Gastrocnemius medialis (tissue), 4 donors: Measurements from ENCODE around the gene TCF4. TPM values are rescaled to one million over a fixed set of nuclear protein-coding genes. Genes with fewer than 3 reads are reported as not detected.

ENCODE experiments used
- ATAC-seq, 2 donors: fragments of 150-250 bp; one replicate each; pipeline ENCODE4 v1.9.1; 2016
- DNase-seq, 2 donors: peaks; one replicate each; pipeline ENCODE4 v3.0.0-alpha.2; 2019
- H3K27ac ChIP-seq, 4 donors: fragments of 200-600 bp; sonication (generic); 1 replicate in 1 of 4; 2 replicates in 3 of 4; pipeline ENCODE4 v1.5.1; 2016 to 2018; ENCODE audit warnings: mild to moderate bottlenecking in 2 of 4, moderate library complexity in 1 of 4
- H3K27me3 ChIP-seq, 3 donors: fragments of 200-600 bp; sonication (generic) in 2 of 3; 1 replicate in 1 of 3; 2 replicates in 2 of 3; pipeline versions ENCODE4 v1.5.1 to v1.6.0; 2016 to 2019; ENCODE audit warnings: mild to moderate bottlenecking in 1 of 3, moderate library complexity in 1 of 3
- H3K36me3 ChIP-seq, 2 donors: fragments of 200-600 bp; sonication (generic) in 1 of 2; one replicate each; pipeline ENCODE4 v1.5.1; 2017 to 2018
- H3K4me1 ChIP-seq, 2 donors: fragments of 200-600 bp; sonication (generic) in 1 of 2; one replicate each; pipeline ENCODE4 v1.5.1; 2016 to 2017; ENCODE audit warnings: mild to moderate bottlenecking in 2 of 2
- H3K4me3 ChIP-seq, 4 donors: fragments of 200-600 bp; sonication (generic) in 3 of 4; 1 replicate in 1 of 4; 2 replicates in 3 of 4; pipeline ENCODE4 v1.5.1; 2016 to 2019; ENCODE audit warnings: mild to moderate bottlenecking in 2 of 4
- H3K9me3 ChIP-seq, 3 donors: fragments of 200-600 bp; sonication (generic) in 2 of 3; 1 replicate in 1 of 3; 2 replicates in 2 of 3; pipeline ENCODE4 v1.5.1; 2016 to 2019
- POLR2A ChIP-seq, 2 donors: fragments of 450-650 bp; IDR thresholded peaks; one replicate each; pipeline ENCODE4 v1.6.1; 2017; ENCODE audit warnings: antibody characterized with exemption in 2 of 2, mild to moderate bottlenecking in 2 of 2, moderate library complexity in 2 of 2
- in situ Hi-C, 4 donors: fragments of 200-750 bp; cut with MboI; loops; one replicate each; pipeline versions ENCODE4 v1.15.0 to v1.8.0; 2017; ENCODE audit warnings: low sequenced_read_pairs in 4 of 4
- intact Hi-C: fragments of 100-400 bp; cut with DNase I; formaldehyde crosslinking; loops from one replicate; pipeline ENCODE4 v1.15.1; 2023; ENCODE audit warnings: low total_unique reads
- total RNA-seq, 4 donors: library from RNA; depleted of rRNA; stranded (reverse); fragments of >200 nt; gene quantifications; one replicate each; pipeline versions ENCODE4 v1.1.0 to v1.2.3, GENCODE V29; 2016
- TF ChIP-seq, protein P1 (sequence below), 5 experiments: fragments of 450-650 bp in 3 of 5; fragments of 200-600 bp in 2 of 5; sonication (generic) in 2 of 5; IDR thresholded peaks in 4 of 5; conservative IDR thresholded peaks in 1 of 5; 1 replicate in 4 of 5; 2 replicates in 1 of 5; pipeline ENCODE4 v1.5.1; 2016 to 2019; ENCODE audit warnings: antibody characterized with exemption in 5 of 5, mild to moderate bottlenecking in 3 of 5, moderate library complexity in 3 of 5

Gene TCF4
- total RNA-seq, 4 donors from 2014 or later, result 40.3 to 60.6 (median 53.6) TPM

DNA sequence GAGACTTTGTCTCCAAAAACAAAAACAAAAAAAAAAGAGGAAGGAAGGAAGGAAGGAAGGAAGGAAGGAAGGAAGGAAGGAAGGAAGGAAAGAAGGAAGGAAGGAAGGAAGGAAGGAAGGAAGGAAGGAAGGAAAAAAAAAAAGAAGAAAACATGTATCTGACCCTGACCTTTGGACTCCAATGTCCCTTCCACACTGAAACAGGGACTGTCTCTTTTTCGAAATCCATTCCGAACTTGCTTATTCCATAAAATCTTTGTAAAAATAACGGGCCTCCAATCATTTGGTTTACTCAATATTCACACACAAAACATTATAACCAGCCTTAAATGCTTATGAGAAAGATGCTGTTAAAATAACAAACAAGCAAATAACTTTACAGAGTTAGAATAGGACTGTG, 225.7 kb downstream of the TCF4 start:
- Histone ChIP-seq H3K27ac (no peak overlapping the region), H3K4me3 (no peak overlapping the region), H3K4me1 (peaks cover 4 to 10% of the 10 kb centered on the region in 2 donors), H3K36me3 (no peaks in the 10 kb centered on the region), H3K27me3 (no peaks in the 10 kb centered on the region), H3K9me3 (no peaks in the 10 kb centered on the region)
- TF ChIP-seq, protein P1, sequence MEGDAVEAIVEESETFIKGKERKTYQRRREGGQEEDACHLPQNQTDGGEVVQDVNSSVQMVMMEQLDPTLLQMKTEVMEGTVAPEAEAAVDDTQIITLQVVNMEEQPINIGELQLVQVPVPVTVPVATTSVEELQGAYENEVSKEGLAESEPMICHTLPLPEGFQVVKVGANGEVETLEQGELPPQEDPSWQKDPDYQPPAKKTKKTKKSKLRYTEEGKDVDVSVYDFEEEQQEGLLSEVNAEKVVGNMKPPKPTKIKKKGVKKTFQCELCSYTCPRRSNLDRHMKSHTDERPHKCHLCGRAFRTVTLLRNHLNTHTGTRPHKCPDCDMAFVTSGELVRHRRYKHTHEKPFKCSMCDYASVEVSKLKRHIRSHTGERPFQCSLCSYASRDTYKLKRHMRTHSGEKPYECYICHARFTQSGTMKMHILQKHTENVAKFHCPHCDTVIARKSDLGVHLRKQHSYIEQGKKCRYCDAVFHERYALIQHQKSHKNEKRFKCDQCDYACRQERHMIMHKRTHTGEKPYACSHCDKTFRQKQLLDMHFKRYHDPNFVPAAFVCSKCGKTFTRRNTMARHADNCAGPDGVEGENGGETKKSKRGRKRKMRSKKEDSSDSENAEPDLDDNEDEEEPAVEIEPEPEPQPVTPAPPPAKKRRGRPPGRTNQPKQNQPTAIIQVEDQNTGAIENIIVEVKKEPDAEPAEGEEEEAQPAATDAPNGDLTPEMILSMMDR (IDR thresholded peaks at IDR 0.05 in 4 of 5, conservative IDR thresholded peaks at IDR 0.05 in 1 of 5), result no peak
- no peak for TF ChIP-seq POLR2A (IDR thresholded peaks at IDR 0.05)
- in situ Hi-C loops (no loop called here), intact Hi-C loops (no loop called here)
- no peak for DNase-seq
- ATAC-seq, result no peak

DNA sequence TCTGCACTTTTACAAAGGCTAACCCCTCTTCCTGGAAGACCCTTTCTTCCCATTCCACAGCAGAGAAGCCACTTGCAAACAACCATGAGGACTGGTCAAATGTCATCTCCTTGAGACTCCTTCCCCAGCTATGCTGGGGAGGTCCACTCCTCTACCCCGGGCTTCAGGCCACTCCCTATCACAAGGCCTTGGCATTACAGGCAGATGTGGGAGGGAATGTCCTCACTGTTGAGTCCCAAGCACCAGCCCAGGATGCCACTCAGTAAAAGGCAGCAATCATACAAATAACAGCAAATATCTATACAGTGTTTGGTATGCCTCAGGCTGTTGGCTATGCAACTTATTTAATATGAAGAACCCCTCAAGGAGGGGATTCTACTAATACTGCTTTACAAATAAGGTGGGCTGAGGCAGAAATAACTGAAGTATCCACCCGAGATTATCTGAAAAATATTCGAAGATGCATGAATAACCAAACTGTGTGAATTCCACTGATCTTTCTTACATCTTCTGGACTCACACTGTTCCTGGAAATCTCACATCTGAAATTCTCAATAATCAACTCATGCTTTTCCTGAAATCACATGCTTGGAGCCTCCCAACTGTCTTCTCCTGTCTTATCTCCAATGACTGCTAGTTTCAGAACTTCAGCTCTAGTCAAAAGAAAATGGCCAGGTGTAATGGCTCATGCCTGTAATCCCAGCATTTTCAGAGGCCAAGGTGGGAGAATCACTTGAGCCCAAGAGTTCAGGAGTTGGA, 226.3 kb downstream of the TCF4 start:
- ATAC-seq (no peak), DNase-seq (no peak)
- H3K4me1 ChIP-seq, result peaks cover 4 to 12% of the 10 kb centered on the region in 2 donors
- no peaks in the 10 kb centered on the region for H3K9me3 ChIP-seq
- no peak overlapping the region for H3K27ac ChIP-seq
- H3K27me3 ChIP-seq, result no peaks in the 10 kb centered on the region
- no peaks in the 10 kb centered on the region for H3K36me3 ChIP-seq
- TF ChIP-seq POLR2A (IDR thresholded peaks at IDR 0.05), result no peak
- TF ChIP-seq, protein P1 (IDR thresholded peaks at IDR 0.05 in 4 of 5, conservative IDR thresholded peaks at IDR 0.05 in 1 of 5), result no peak
- in situ Hi-C loops, result no loop called here
- intact Hi-C loops, result no loop called here
- H3K4me3 ChIP-seq, result no peak overlapping the region

DNA sequence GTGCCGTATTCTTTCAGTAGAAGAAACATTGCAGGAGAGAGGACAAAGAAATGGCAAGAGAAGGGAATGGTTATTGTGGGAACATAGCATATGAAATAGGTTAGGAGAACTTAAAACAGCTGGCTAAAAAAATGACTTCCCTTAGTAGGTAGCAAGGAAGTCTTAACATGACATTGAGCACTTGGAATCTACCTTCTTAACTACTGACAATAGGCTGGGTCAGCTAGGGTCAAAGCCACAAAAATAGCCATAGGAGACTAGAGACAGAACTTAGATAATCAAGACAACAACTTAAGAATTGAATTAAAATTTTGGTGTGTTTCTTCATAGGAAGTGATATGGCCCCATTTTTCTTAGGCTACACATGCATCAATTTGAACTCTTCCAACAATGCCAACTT, 227.9 kb downstream of the TCF4 start:
- ATAC-seq (no peak), DNase-seq (no peak)
- H3K27ac ChIP-seq, result no peak overlapping the region
- no peaks in the 10 kb centered on the region for H3K27me3 ChIP-seq
- intact Hi-C loops (no loop called here), in situ Hi-C loops (no loop called here)
- no peak overlapping the region for H3K4me3 ChIP-seq
- H3K36me3 ChIP-seq, result no peaks in the 10 kb centered on the region
- TF ChIP-seq POLR2A (IDR thresholded peaks at IDR 0.05), result no peak
- TF ChIP-seq, protein P1 (IDR thresholded peaks at IDR 0.05 in 4 of 5, conservative IDR thresholded peaks at IDR 0.05 in 1 of 5), result no peak
- H3K4me1 ChIP-seq, result peaks cover 8 to 20% of the 10 kb centered on the region in 2 donors
- H3K9me3 ChIP-seq, result no peaks in the 10 kb centered on the region

DNA sequence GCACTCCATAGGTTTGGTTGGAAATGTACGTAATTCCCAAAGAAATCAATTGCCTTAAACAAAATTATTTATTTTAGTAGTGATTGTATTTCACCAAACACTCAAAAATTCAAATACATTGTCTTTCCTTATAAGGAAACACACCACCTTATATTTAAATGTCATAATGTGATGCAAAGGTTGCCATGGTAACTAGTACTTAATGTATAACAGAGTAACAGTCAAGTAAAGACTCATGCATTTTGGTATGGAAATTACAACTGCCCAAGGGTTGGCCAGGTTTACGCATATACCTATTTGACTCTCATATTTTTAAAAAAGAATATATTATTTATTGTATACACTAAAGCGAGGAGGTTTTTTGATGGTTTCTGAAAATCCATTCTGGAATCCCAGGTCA, 231.2 kb downstream of the TCF4 start:
- no peak for DNase-seq
- Histone ChIP-seq H3K36me3 (no peaks in the 10 kb centered on the region), H3K9me3 (no peaks in the 10 kb centered on the region), H3K27ac (no peak overlapping the region), H3K4me1 (peaks cover 16 to 34% of the 10 kb centered on the region in 2 donors), H3K27me3 (no peaks in the 10 kb centered on the region), H3K4me3 (no peak overlapping the region)
- intact Hi-C loops, result no loop called here
- no peak for ATAC-seq
- in situ Hi-C loops, result no loop called here
- no peak for TF ChIP-seq POLR2A (IDR thresholded peaks at IDR 0.05)
- TF ChIP-seq, protein P1 (IDR thresholded peaks at IDR 0.05 in 4 of 5, conservative IDR thresholded peaks at IDR 0.05 in 1 of 5), result no peak
